Umbilical cord (tissue), 2 donors: ENCODE measurements around the gene HIP1. TPM values are rescaled to one million over a fixed set of nuclear protein-coding genes. Genes with fewer than 3 reads are reported as not detected.
A peak's percentile ranks its signal among the peaks of the same experiment; 100 is the strongest.
"Not testable (repeated sequence)": the region's sequence is repeated elsewhere in the genome, so short reads cannot be mapped to it uniquely, and the experiment has no call there.

Experiments
- DNase-seq: peaks from one replicate; pipeline ENCODE4 v3.0.0-alpha.2; 2015; ENCODE audit warnings: low spot score
- total RNA-seq: library from RNA; depleted of rRNA; stranded (reverse); fragments of >200 nt; gene quantifications from one replicate; pipeline ENCODE4 v1.2.3, GENCODE V29; 2014; ENCODE audit warnings: low replicate concordance; ENCODE audit not compliant: insufficient read depth

Gene HIP1
- total RNA-seq, 1 donor from 2014 or later, result 13.7 TPM

GRCh38 chr7:75716992-75717626, 21.6 kb downstream of the HIP1 start:
- no peak for DNase-seq

- no peak for DNase-seq
Observed at GRCh38 chr7:75715864-75716263, 22.9 kb downstream of the HIP1 start.

DNA sequence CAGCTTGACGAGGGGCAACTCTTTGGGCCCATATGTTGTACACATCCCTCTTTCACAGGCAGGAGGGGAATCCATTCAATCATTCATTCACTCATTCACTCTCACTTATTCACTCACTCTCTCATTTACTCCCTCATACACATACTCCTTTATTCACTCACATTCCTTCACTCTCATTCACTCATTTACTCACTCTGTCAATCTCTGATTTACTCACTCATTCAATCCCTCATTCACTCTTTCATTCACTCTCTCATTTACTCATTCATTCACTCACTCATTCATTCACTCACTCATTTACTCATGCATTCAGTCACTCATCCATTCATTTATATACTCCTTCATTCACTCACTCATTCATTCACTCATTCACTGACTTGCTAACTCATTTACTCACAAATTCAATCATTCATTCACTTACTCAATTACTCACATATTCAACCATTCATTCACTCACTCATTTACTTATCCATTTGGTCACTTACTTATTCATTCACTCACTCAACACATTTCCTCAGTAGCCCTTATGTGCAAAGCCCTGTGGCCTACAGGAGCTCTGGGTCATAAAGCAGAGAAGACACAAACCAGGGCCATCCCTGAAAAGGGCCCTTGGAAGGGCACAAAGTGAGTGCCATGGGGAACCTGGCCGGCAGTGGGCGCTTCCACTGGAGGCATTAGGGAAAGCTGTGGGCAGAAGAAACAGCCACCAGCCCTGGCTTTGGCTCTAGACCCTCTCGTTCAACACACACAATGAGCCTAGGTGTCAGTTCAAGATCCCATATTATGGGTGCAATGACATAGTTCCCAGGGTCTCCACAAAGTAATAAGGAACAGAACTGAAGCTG, 26.0 kb downstream of the HIP1 start:
- no peak for DNase-seq

DNA sequence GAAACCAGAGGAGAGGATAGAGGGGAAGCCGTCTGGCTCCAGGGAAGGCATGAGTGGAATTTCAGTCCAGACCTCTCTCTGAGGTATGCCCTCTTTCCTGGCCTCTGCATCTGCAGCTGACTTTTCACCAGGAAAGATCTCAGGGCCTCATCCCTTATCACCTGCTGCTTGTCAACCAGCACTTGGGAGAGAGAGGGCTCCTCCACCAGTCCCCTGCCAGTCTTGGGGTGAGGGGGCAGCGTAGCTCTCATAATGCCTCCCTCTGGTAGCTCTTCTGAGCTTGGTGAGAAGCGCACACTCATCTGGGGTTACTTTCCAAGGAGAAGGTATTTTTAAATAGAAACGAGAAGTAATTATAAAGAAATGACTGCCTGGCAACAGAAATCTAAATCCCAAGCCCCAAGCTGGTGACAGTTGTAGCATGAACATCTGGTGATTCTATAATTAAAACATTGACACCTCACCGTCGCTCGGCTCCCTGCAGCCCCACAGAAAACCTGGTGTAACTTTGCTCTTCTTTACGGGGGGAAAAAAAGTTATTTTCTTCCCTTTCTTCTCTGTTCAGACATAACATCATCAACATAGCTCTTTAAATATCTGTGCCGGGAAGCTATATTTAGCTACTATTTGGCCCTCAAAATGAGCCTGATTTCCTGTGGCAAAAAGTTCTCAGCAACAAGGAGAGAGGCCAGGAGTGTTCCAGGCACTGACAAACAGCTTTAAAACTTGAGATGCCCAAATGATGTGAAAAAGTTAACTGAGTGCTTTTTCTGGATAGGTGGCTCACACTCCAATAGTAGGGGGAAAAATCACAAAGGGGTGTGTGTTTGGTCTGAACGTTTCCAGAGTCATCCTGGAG, 26.9 kb downstream of the HIP1 start:
- DNase-seq, result peak; percentile 83

DNA sequence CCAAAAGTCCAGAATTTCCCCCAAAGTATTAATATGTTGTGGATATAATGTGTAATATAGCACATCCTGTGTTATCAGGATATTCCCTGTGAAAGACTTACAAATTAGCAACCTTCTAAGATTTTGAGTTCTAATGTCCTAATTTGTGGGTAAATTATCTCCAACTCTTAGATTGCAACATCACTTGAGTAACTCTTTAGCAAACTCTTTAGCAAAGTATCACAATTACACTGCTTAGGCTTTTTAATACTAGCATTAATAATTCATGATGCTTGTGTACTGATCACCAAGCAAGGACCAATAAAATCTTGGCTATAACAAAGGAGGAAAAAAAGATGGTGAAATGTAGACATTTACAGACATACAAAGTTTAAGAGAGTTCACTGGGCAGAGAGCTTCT, 27.7 kb downstream of the HIP1 start:
- no peak for DNase-seq

DNA sequence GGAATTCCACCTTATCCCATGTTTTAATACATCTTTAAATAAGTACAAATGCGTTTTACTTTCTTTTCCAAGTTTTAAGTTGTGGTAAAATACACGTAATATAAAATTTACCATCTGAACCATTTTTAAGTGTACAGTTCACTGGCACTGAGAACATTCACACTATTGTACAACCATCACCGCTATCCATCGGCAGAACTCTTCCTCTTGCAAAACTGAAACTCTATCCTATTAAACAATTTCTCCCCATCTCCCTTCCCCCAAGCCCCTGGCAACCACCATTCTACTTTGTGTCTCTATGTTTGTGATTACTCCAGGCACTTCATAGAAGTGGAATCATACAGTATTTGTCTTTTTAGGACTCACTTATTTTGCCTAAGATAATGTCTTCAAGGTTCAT, 33.8 kb downstream of the HIP1 start:
- DNase-seq, result no peak

GRCh38 chr7:75702515-75702914, 36.2 kb downstream of the HIP1 start:
- no peak for DNase-seq

DNA sequence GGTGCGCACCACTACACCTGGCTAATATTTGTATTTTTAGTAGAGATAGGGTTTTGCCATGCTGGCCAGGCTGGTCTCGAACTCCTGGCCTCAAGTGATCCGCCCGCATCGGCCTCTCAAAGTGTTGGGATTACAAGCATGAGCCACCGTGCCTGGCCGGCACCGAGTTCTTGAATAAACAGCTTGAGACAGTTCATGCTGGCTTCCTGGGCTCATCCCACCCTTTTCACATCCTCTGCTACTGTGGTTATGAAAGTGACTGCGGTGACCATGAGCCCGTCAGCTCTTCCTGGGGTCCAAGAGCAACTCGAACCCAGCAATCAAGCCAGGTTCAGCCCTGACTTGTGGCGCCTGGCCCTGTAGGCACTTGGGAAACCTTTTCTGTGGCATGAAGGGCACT, 38.7 kb downstream of the HIP1 start:
- no peak for DNase-seq

DNA sequence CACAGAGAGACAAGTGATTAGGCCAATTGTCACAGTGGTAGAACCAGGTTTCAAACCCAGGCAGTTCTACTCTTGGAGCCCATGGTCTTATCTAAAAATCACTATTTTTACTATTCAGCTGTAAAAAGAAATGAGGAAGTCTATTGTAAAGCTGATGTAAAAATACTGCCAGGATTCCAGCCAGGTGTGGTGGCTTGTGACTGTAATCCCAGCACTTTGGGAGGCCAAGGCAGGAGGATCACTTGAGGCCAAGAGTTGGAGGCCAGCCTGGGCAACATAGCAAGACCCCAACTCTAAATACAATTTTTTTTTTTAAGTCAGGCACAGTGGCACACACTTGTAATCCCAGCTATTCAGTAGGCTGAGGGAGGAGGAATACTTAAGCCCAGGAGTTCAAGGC, 40.4 kb downstream of the HIP1 start:
- DNase-seq, result no peak

GRCh38 chr7:75696263-75697037, 42.3 kb downstream of the HIP1 start:
- no peak for DNase-seq

GRCh38 chr7:75694638-75695399, 43.9 kb downstream of the HIP1 start:
- peak; percentile 52 for DNase-seq

GRCh38 chr7:75693668-75694067, 45.1 kb downstream of the HIP1 start:
- not testable (repeated sequence) for DNase-seq

GRCh38 chr7:75691793-75692543, 46.8 kb downstream of the HIP1 start:
- DNase-seq, result no peak

DNA sequence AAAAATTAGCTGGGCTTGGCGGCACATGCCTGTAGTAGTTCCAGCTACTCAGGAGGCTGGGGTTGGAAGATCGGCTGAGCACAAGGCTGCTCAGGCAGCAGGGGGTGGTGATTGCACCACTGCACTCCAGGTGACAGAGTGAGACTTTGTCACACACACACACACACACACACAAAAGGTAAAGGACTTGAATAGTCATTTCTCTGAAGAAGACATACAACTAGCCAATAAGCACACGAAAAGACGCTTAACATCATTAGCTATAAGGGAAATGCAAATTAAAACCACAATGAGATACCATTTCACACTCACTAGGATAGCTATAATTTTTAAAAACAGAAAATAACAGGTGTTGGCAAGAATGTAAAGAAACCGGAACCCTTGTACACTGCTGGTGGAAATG, 48.6 kb downstream of the HIP1 start:
- no peak for DNase-seq

- no peak for DNase-seq
Observed at GRCh38 chr7:75689246-75690099, 49.3 kb downstream of the HIP1 start.

DNA sequence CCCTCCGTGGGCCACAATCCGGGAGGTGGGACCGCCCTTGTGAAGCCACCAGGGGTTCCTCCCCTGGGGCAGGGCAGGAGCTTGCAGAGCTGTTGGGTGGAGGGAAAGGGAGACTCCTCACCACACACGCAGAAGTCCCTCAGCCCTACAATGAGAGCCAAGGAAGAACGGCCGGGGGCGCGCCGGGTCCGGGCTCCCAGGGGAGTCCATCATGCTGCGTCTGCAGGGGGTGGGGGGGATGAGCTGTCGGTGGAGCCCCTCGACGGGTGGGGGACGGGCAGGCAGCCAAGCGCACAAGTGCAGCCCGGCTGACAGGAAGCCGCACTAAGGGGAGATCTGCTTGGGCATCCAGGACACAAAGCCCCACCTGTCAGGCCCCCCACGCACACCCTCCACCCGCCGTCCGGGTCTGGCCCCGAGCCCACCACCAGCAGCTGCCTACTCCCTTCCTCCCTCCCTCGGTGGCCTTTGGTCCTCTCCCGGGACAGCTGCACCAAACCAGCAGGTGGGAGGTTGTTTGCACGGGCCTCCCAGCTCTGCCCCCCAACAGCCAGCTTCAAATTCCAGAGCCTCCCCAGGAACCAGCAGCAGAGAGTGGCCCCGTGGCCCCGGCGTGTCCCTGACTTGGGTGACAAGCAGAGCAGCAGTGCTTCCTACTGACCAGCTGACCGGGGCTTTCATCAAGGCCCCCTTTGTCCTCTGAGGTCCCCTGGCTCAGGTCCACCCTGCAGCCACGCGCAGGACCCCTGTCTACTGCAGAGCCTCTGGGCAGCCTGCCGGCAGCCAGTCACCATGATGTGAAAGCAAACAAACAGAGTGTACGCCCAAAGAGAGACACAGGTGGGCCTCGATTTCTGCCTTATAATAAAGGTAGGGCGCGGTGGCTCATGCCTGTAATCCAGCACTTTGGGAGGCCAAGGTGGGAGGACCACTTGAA, 50.3 kb downstream of the HIP1 start:
- DNase-seq, result no peak

DNA sequence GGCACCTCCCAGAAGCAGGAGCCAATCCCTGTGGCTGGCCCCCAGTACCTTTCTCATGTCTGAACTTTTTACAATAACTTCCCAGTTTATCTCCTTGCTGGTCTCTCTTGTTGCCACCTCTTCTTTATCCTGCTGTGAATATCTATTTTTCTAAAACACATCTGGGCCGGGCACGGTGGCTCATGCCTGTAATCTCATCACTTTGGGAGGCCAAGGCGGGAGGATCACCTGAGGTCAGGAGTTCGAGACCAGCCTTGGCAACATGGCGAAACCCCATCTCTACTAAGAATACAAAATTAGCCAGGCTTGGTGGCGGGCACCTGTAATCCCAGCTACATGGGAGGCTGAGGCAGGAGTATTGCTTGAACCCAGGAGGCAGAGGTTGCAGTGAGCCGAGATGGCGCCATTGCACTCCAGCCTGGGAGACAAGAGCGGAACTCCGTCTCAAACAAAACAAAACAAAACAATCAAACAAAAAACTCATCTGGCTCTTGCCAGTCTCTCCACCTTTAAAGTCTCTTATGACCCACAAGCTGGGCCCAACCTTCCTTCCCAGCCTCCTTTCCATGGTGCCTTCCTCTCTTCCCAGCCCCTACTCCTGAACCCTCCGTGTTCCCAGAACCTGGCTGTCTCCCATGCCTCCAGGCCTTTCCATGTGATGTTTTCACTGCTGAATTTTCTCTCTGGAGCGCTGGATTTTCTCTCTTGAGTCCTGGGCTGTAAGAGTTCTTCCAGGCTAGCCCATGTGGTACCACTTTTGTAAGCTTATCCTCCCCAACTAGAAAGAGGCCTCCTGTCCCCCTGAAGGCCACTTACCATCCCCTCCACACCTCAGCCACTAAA, 51.3 kb downstream of the HIP1 start:
- DNase-seq, result no peak
